Prostate gland (tissue), 2 donors: ENCODE data around the gene ARL5C. TPM values are rescaled to one million over a fixed set of nuclear protein-coding genes. Genes with fewer than 3 reads are reported as not detected.

ENCODE experiments used
- DNase-seq: peaks from one replicate; pipeline ENCODE4 v3.0.0-alpha.2; 2019; ENCODE audit warnings: low spot score
- H3K27ac ChIP-seq, 2 donors: fragments of 200-600 bp; sonication (generic); 2 replicates each; pipeline ENCODE4 v1.5.1; 2017 to 2019
- H3K27me3 ChIP-seq: fragments of 200-600 bp; sonication (generic); replicated peaks from 2 replicates; pipeline ENCODE4 v1.5.1; 2019; ENCODE audit not compliant: insufficient read depth
- H3K36me3 ChIP-seq, 2 donors: fragments of 200-600 bp; sonication (generic); 1 replicate in 1 of 2; 2 replicates in 1 of 2; pipeline versions ENCODE4 v1.5.1 to v1.8.1; 2017 to 2019
- H3K4me1 ChIP-seq: fragments of 200-600 bp; sonication (generic); replicated peaks from 2 replicates; pipeline ENCODE4 v1.5.1; 2019
- H3K4me3 ChIP-seq, 2 donors: fragments of 200-600 bp; sonication (generic); 2 replicates each; pipeline ENCODE4 v1.5.1; 2017 to 2019
- H3K9me3 ChIP-seq: fragments of 200-600 bp; sonication (generic); 2 replicates; pipeline ENCODE4 v1.5.1; 2017
- CTCF ChIP-seq, 4 experiments: fragments of 200-600 bp in 2 of 4; fragments of 450-650 bp in 2 of 4; sonication (generic) in 2 of 4; IDR thresholded peaks; 1 replicate in 3 of 4; 2 replicates in 1 of 4; pipeline ENCODE4 v1.5.1; 2016 to 2019; ENCODE audit warnings: antibody characterized with exemption in 4 of 4, mild to moderate bottlenecking in 2 of 4, moderate library complexity in 2 of 4
- POLR2A ChIP-seq: fragments of 450-650 bp; IDR thresholded peaks from one replicate; pipeline ENCODE4 v1.6.1; 2016; ENCODE audit warnings: antibody characterized with exemption, mild to moderate bottlenecking
- POLR2AphosphoS5 ChIP-seq: sonication (generic); formaldehyde crosslinking; IDR thresholded peaks from one replicate; pipeline ENCODE4 v1.6.1; 2017; ENCODE audit warnings: antibody characterized with exemption
- WGBS: methylation state at CpG from one replicate; pipeline ENCODE4 v1.1.5; 2018; 5-methylcytosine and 5-hydroxymethylcytosine counted together
- intact Hi-C: fragments of 100-400 bp; cut with DNase I; formaldehyde crosslinking; loops from one replicate; pipeline ENCODE4 v1.14.2; 2022
- total RNA-seq, 2 donors: library from RNA; depleted of rRNA; stranded (reverse); fragments of >200 nt; gene quantifications; one replicate each; pipeline ENCODE4 v1.1.0, GENCODE V29; 2016

The ARL5C gene
- total RNA-seq, 2 donors from 2014 or later, result not detected

DNA sequence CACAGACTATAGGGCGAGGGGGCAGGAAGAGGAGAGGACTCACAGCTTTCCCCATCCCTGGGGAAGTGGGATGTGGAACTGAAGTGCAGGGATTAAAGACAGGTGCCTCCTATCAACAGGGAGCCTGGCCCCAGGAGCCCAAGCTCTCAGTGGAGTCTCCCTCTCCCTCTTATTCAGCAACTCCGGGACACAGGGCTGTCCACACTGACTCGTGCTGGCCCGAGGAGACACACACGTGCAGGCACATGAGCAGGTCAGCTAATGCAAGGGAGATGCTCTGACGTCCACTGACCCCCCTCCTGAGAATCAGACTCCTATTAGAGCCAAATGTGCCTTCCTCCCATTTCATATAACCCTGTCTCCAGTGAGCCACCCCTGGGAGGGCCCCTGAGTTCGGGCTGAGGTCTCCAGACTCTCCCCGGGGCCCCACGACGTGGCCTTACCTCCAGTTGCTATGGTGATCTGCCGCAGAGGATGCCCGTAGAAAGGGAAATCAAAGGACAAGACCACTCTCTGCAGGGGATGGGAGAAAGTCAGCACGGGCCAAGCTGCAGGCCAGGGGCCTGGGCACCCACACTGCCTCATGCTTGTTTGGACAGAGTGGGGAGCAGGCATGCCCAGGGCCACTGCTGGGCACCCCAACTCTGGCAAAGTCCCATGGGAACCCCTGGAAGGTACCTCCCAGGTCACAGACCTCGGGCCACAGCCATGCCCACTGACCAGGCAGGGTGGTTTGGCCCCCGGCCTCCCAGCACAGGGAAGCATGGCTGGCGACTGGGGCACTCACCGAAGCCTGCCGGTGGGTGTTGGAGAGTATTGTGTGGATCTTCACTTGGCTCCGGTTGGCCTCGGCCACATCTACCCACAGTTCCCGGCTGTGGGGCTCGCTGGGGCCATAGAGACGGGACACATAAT lies 57.2 kb downstream of the ARL5C start:
- H3K27me3 ChIP-seq, result no peaks in the 10 kb centered on the region
- DNase-seq, result no peak
- intact Hi-C loops, result no loop called here
- H3K27ac ChIP-seq, result no peak overlapping the region
- H3K36me3 ChIP-seq, result no peaks in the 10 kb centered on the region
- TF ChIP-seq POLR2AphosphoS5, result no peak
- no peak for TF ChIP-seq CTCF (IDR thresholded peaks at IDR 0.05)
- H3K9me3 ChIP-seq, result no peaks in the 10 kb centered on the region
- no peak overlapping the region for H3K4me3 ChIP-seq
- no peaks in the 10 kb centered on the region for H3K4me1 ChIP-seq
- 83% methylated on average over 23 of the region's 23 CpGs for WGBS

GRCh38 chr17:39107973-39108372 lies 58.0 kb downstream of the ARL5C start:
- 93% methylated on average over 8 of the region's 8 CpGs for WGBS
- intact Hi-C loops, result no loop called here
- Histone ChIP-seq H3K4me3 (no peak overlapping the region), H3K9me3 (no peaks in the 10 kb centered on the region), H3K27me3 (no peaks in the 10 kb centered on the region), H3K27ac (no peak overlapping the region), H3K36me3 (no peaks in the 10 kb centered on the region), H3K4me1 (no peaks in the 10 kb centered on the region)
- no peak for DNase-seq
- no peak for TF ChIP-seq POLR2A
- no peak for TF ChIP-seq CTCF (IDR thresholded peaks at IDR 0.05)
- TF ChIP-seq POLR2AphosphoS5, result no peak

DNA sequence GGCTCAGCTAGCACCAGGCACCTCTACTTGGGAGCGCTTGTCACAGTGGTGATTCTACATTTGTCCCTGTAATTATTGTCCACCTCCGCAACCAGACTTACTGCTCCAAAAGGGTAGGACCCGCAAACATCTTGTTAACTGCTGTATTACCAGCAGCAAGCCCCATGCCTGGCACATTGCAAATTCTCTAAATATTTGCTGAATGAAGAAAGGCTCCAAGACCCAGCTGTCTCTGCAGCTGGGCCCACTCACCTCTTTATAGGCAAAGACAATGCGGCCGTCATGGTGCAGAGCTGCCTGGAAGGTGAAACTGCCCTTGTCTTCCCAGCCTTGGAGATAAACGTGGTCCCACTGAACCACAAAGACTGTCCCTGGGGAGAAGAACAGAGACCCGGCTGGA lies 58.8 kb downstream of the ARL5C start:
- TF ChIP-seq POLR2AphosphoS5 (no peak), POLR2A (no peak), CTCF (IDR thresholded peaks at IDR 0.05) (no peak)
- Histone ChIP-seq H3K4me3 (no peak overlapping the region), H3K27me3 (no peaks in the 10 kb centered on the region), H3K36me3 (no peaks in the 10 kb centered on the region), H3K4me1 (no peaks in the 10 kb centered on the region), H3K9me3 (no peaks in the 10 kb centered on the region), H3K27ac (no peak overlapping the region)
- intact Hi-C loops, result no loop called here
- DNase-seq, result no peak
- WGBS, result 82% methylated on average over 7 of the region's 7 CpGs

Other genes with a start within 250 kb of the ARL5C start
- gene FBXO47, start 198.8 kb downstream of the ARL5C start, total RNA-seq, result 1 to 10 TPM in 1 of 2 donors, not detected in 1; 5.1 TPM
- gene PLXDC1, start 14.5 kb downstream of the ARL5C start, total RNA-seq, result 1 to 10 TPM; 3.9 to 5.4 TPM
- gene CACNB1, start 31.5 kb upstream of the ARL5C start, total RNA-seq, result 10 to 100 TPM in 1 of 2 donors, 1 to 10 TPM in 1; 3.4 to 17.8 TPM
- gene RPL19, start 34.1 kb upstream of the ARL5C start, total RNA-seq, result 1,000 to 10,000 TPM; 2,194 to 3,634 TPM
- gene STAC2, start 59.8 kb upstream of the ARL5C start, total RNA-seq, result 1 to 10 TPM; 3.9 to 4.8 TPM
- 10 to 100 TPM; 22.4 to 43.6 TPM for gene FBXL20, start 235.5 kb upstream of the ARL5C start, total RNA-seq